ENCODE measurements around the gene LRRK1. TPM values are rescaled to one million over a fixed set of nuclear protein-coding genes. Genes with fewer than 3 reads are reported as not detected.

Gene LRRK1
- total RNA-seq, 1 experiment from 2014 or later = 7.0 TPM

DNA sequence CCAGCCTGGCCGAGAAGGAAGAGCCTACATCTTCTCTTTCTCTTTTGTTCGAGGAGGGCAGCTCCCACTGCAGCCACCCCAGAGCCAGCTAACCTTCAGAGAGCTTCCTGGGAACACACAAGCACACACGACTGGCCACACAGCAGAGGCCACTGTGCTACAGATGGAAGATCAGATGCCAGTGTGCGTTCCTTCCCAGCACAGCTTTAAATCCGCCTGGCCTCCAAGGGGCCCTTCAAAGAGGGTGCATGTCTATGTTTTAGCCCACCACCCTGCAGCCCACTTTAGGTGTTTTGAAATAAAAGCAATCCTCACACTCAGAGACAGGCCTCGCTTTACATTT is 27.2 kb upstream of the LRRK1 start:
- ATAC-seq = no peak
- Histone ChIP-seq H3F3A (ENCODE audit: low read length, unreplicated experiment) (peaks cover 83% of the 10 kb centered on the region), H3K4me1 (ENCODE audit: insufficient read depth, low read length) (peaks cover 29% of the 10 kb centered on the region), H3K27me3 (ENCODE audit: low read length) (no peaks in the 10 kb centered on the region), H3K36me3 (ENCODE audit: low read depth, low read length) (peaks cover 93% of the 10 kb centered on the region), H3K79me2 (ENCODE audit: low read length) (peaks cover 61% of the 10 kb centered on the region), H2AFZ (ENCODE audit: low read length) (no peak overlapping the region), H3K9ac (ENCODE audit: low read length) (no peak overlapping the region), H3K9me2 (replicated peaks; ENCODE audit: low read length) (no peaks in the 10 kb centered on the region), H3K4me2 (ENCODE audit: low read length) (no peak overlapping the region), H3K27ac (ENCODE audit: low read length) (peak overlapping the region; percentile 65; the same call in 1 of the 2 replicates), H4K20me1 (ENCODE audit: low read length) (peaks cover 76% of the 10 kb centered on the region), H3K9me3 (ENCODE audit: low read length) (no peaks in the 10 kb centered on the region), H3K4me3 (ENCODE audit: low read length) (no peak overlapping the region)
- no peak for TF ChIP-seq EZH2phosphoT487 (IDR thresholded peaks at IDR 0.05; ENCODE audit: borderline replicate concordance, low read length)
- TF ChIP-seq, protein P1, sequence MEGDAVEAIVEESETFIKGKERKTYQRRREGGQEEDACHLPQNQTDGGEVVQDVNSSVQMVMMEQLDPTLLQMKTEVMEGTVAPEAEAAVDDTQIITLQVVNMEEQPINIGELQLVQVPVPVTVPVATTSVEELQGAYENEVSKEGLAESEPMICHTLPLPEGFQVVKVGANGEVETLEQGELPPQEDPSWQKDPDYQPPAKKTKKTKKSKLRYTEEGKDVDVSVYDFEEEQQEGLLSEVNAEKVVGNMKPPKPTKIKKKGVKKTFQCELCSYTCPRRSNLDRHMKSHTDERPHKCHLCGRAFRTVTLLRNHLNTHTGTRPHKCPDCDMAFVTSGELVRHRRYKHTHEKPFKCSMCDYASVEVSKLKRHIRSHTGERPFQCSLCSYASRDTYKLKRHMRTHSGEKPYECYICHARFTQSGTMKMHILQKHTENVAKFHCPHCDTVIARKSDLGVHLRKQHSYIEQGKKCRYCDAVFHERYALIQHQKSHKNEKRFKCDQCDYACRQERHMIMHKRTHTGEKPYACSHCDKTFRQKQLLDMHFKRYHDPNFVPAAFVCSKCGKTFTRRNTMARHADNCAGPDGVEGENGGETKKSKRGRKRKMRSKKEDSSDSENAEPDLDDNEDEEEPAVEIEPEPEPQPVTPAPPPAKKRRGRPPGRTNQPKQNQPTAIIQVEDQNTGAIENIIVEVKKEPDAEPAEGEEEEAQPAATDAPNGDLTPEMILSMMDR (conservative IDR thresholded peaks at IDR 0.05; ENCODE audit: low read depth, low read length) = no peak
- intact Hi-C loops (cut with micrococcal nuclease) = no loop called here
- CTCF ChIA-PET = no interaction called here
- DNase-seq = no peak
- POLR2A ChIA-PET (ENCODE audit: unreplicated experiment) = no interaction called here
- no TSS peak for BruUV-seq (replicated peaks)

DNA sequence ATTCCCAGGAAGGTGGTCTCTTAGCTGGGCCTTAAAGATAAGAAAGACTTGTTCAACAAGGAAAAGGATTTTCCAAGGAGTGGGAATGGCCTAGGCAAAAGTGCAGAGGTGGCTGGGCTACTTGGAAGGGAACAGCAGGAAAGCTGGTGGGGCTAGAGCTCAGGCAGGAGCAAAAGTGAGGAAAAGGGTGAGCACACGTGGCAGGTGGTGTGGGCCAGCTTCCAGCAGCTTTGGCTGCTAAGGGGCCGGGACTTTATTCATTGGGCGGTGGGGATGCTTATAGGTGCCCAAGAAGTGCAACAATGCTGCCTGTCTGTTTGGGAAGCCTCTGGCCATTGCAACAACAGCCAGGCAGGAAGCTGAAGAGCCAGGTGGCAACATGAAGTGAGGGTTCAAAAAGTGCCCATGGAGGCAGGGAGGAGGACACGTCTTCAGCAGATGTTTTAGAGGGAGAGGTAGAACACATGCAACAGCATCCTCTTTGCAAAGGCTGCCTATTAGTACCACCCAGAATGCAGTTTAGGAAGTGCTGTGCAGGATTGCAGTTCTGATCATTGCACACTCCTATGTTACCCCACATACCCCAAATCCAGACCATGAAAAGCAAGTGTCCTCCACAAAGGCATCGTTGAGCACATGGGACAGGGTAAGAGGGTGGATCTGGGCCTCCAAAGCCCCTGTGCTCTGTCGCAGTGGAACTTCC is 25.7 kb upstream of the LRRK1 start:
- Histone ChIP-seq H3F3A (ENCODE audit: low read length, unreplicated experiment) (peaks cover 93% of the 10 kb centered on the region), H3K79me2 (ENCODE audit: low read length) (peaks cover 48% of the 10 kb centered on the region)

DNA sequence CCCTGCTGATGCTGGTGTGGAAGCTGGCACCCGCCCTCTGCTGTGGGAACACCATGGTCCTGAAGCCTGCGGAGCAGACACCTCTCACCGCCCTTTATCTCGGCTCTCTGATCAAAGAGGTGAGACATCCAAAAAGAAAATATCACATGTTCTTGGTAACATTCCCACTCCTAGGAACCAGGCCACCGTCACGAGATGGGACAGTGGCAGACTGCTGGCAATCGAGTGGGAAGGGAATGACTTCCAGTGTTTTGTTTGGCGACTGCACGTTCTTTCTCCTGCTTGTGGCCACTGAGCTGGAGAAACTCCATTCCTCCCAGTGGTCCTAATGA is 25.2 kb upstream of the LRRK1 start:
- H3K9me3 ChIP-seq (ENCODE audit: low read length) = no peaks in the 10 kb centered on the region
- H3K79me2 ChIP-seq (ENCODE audit: low read length) = peaks cover 43% of the 10 kb centered on the region
- no TSS peak for BruUV-seq (replicated peaks)
- peak; percentile 3 for DNase-seq
- no peak overlapping the region for H3K9ac ChIP-seq (ENCODE audit: low read length)
- no peak for ATAC-seq
- H3K4me3 ChIP-seq (ENCODE audit: low read length) = no peak overlapping the region
- no peak overlapping the region for H3K27ac ChIP-seq (ENCODE audit: low read length)
- H3K36me3 ChIP-seq (ENCODE audit: low read depth, low read length) = peaks cover 97% of the 10 kb centered on the region
- H2AFZ ChIP-seq (ENCODE audit: low read length) = no peak overlapping the region
- peaks cover 14% of the 10 kb centered on the region for H3K4me1 ChIP-seq (ENCODE audit: insufficient read depth, low read length)
- H3K27me3 ChIP-seq (ENCODE audit: low read length) = no peaks in the 10 kb centered on the region
- H4K20me1 ChIP-seq (ENCODE audit: low read length) = peaks cover 65% of the 10 kb centered on the region
- intact Hi-C loops (cut with micrococcal nuclease) = no loop called here
- ChIA-PET CTCF (no interaction called here), POLR2A (ENCODE audit: unreplicated experiment) (interaction anchor here (0.6 kb wide), 1 partner anchor 11 kb away, joined by 8 read pairs; no protein-coding TSS in a partner anchor)
- H3F3A ChIP-seq (ENCODE audit: low read length, unreplicated experiment) = peaks cover 93% of the 10 kb centered on the region
- no peak overlapping the region for H3K4me2 ChIP-seq (ENCODE audit: low read length)
- no peaks in the 10 kb centered on the region for H3K9me2 ChIP-seq (replicated peaks; ENCODE audit: low read length)
- TF ChIP-seq EZH2 (IDR thresholded peaks at IDR 0.05; ENCODE audit: low read length, unreplicated experiment) (no peak), EZH2phosphoT487 (IDR thresholded peaks at IDR 0.05; ENCODE audit: borderline replicate concordance, low read length) (no peak)
- TF ChIP-seq, protein P1 (conservative IDR thresholded peaks at IDR 0.05; ENCODE audit: low read depth, low read length) = no peak

More for the DNA sequence above, 25.7 kb upstream of the LRRK1 start:
- Histone ChIP-seq H3K4me3 (ENCODE audit: low read length) (no peak overlapping the region), H3K9me2 (replicated peaks; ENCODE audit: low read length) (no peaks in the 10 kb centered on the region), H3K9ac (ENCODE audit: low read length) (no peak overlapping the region), H3K27me3 (ENCODE audit: low read length) (no peaks in the 10 kb centered on the region), H3K27ac (ENCODE audit: low read length) (0 out of 2 replicates have a peak overlapping the region, but pooled peaks have one; percentile 1), H3K9me3 (ENCODE audit: low read length) (no peaks in the 10 kb centered on the region), H2AFZ (ENCODE audit: low read length) (no peak overlapping the region), H3K4me1 (ENCODE audit: insufficient read depth, low read length) (peaks cover 19% of the 10 kb centered on the region), H4K20me1 (ENCODE audit: low read length) (peaks cover 70% of the 10 kb centered on the region), H3K36me3 (ENCODE audit: low read depth, low read length) (peaks cover 97% of the 10 kb centered on the region), H3K4me2 (ENCODE audit: low read length) (no peak overlapping the region)
- intact Hi-C loops (cut with micrococcal nuclease) = no loop called here
- no TSS peak for BruUV-seq (replicated peaks)
- TF ChIP-seq, protein P1 (conservative IDR thresholded peaks at IDR 0.05; ENCODE audit: low read depth, low read length) = no peak
- TF ChIP-seq EZH2phosphoT487 (IDR thresholded peaks at IDR 0.05; ENCODE audit: borderline replicate concordance, low read length) (no peak), EZH2 (IDR thresholded peaks at IDR 0.05; ENCODE audit: low read length, unreplicated experiment) (no peak)
- ChIA-PET POLR2A (ENCODE audit: unreplicated experiment) (interaction anchor here (0.6 kb wide), 1 partner anchor 10 kb away, joined by 8 read pairs; no protein-coding TSS in a partner anchor), CTCF (no interaction called here)
- DNase-seq = peak; percentile 23
- ATAC-seq = no peak
